ENCODE data around the gene ZNF358. TPM values are rescaled to one million over a fixed set of nuclear protein-coding genes. Genes with fewer than 3 reads are reported as not detected.

Gene ZNF358
- total RNA-seq, 1 experiment from 2014 or later: not detected

GRCh38 chr19:7521551-7522071 is 5.7 kb downstream of the ZNF358 start:
- Histone ChIP-seq H3K79me2 (ENCODE audit: low read length) (no peaks in the 10 kb centered on the region), H3K27me3 (ENCODE audit: low read length) (no peaks in the 10 kb centered on the region), H3K36me3 (ENCODE audit: insufficient read depth, low read length) (no peaks in the 10 kb centered on the region), H3K9me3 (ENCODE audit: low read length) (no peaks in the 10 kb centered on the region), H3K9ac (ENCODE audit: low read length) (peak overlapping the region; percentile 49), H3K4me1 (ENCODE audit: low read length) (peaks cover 17% of the 10 kb centered on the region), H3K27ac (ENCODE audit: low read length) (no peak overlapping the region), H4K20me1 (ENCODE audit: insufficient read depth, low read depth, low read length) (no peaks in the 10 kb centered on the region), H3K4me2 (ENCODE audit: low read depth, low read length, poor library complexity, severe bottlenecking) (peak overlapping the region; percentile 71), H3K9me2 (replicated peaks; ENCODE audit: insufficient read depth, low read length) (no peaks in the 10 kb centered on the region), H2AFZ (ENCODE audit: low read length) (peak overlapping the region; percentile 74), H3K4me3 (ENCODE audit: low read length) (peak overlapping the region; percentile 66; the same call in 1 of the 2 replicates)
- no peak for DNase-seq

- no peaks in the 10 kb centered on the region for H4K20me1 ChIP-seq (ENCODE audit: insufficient read depth, low read depth, low read length)
- H3K27me3 ChIP-seq (ENCODE audit: low read length): no peaks in the 10 kb centered on the region
- peak within 1 kb of the TSS; percentile 66 for H3K4me3 ChIP-seq (ENCODE audit: low read length)
- peak within 1 kb of the TSS; percentile 63 for H3K9ac ChIP-seq (ENCODE audit: low read length)
- no peaks in the 10 kb centered on the region for H3K79me2 ChIP-seq (ENCODE audit: low read length)
- DNase-seq: peak; percentile 100
- H3K9me3 ChIP-seq (ENCODE audit: low read length): no peaks in the 10 kb centered on the region
- no peak within 1 kb of the TSS for H3K27ac ChIP-seq (ENCODE audit: low read length)
- H3K4me2 ChIP-seq (ENCODE audit: low read depth, low read length, poor library complexity, severe bottlenecking): peak within 1 kb of the TSS; percentile 71
- H3K4me1 ChIP-seq (ENCODE audit: low read length): peaks cover 17% of the 10 kb centered on the region
- no peaks in the 10 kb centered on the region for H3K36me3 ChIP-seq (ENCODE audit: insufficient read depth, low read length)
- no peaks in the 10 kb centered on the region for H3K9me2 ChIP-seq (replicated peaks; ENCODE audit: insufficient read depth, low read length)
- peak within 1 kb of the TSS; percentile 74 for H2AFZ ChIP-seq (ENCODE audit: low read length)
These were observed 6.4 kb downstream of the ZNF358 start, which contains the start of gene MCOLN1 for GRCh38 chr19:7522072-7522922. MCOLN1 (plus strand) TSS chr19:7522624; CDS start chr19:7522751, 127 bp downstream.

GRCh38 chr19:7522923-7523667 is 7.2 kb downstream of the ZNF358 start:
- Histone ChIP-seq H3K36me3 (ENCODE audit: insufficient read depth, low read length) (no peaks in the 10 kb centered on the region), H3K79me2 (ENCODE audit: low read length) (no peaks in the 10 kb centered on the region), H3K27ac (ENCODE audit: low read length) (no peak overlapping the region), H3K4me2 (ENCODE audit: low read depth, low read length, poor library complexity, severe bottlenecking) (peak overlapping the region; percentile 71), H3K4me1 (ENCODE audit: low read length) (peaks cover 17% of the 10 kb centered on the region), H3K9ac (ENCODE audit: low read length) (peak overlapping the region; percentile 63), H3K4me3 (ENCODE audit: low read length) (peak overlapping the region; percentile 66), H2AFZ (ENCODE audit: low read length) (no peak overlapping the region), H3K9me3 (ENCODE audit: low read length) (no peaks in the 10 kb centered on the region), H4K20me1 (ENCODE audit: insufficient read depth, low read depth, low read length) (no peaks in the 10 kb centered on the region), H3K27me3 (ENCODE audit: low read length) (no peaks in the 10 kb centered on the region), H3K9me2 (replicated peaks; ENCODE audit: insufficient read depth, low read length) (no peaks in the 10 kb centered on the region)
- DNase-seq: no peak

- peaks cover 17% of the 10 kb centered on the region for H3K4me1 ChIP-seq (ENCODE audit: low read length)
- no peak for DNase-seq
- no peak overlapping the region for H3K9ac ChIP-seq (ENCODE audit: low read length)
- H3K27ac ChIP-seq (ENCODE audit: low read length): no peak overlapping the region
- no peaks in the 10 kb centered on the region for H3K9me2 ChIP-seq (replicated peaks; ENCODE audit: insufficient read depth, low read length)
- H3K9me3 ChIP-seq (ENCODE audit: low read length): no peaks in the 10 kb centered on the region
- H3K27me3 ChIP-seq (ENCODE audit: low read length): no peaks in the 10 kb centered on the region
- H3K4me2 ChIP-seq (ENCODE audit: low read depth, low read length, poor library complexity, severe bottlenecking): no peak overlapping the region
- H4K20me1 ChIP-seq (ENCODE audit: insufficient read depth, low read depth, low read length): no peaks in the 10 kb centered on the region
- no peak overlapping the region for H2AFZ ChIP-seq (ENCODE audit: low read length)
- no peaks in the 10 kb centered on the region for H3K36me3 ChIP-seq (ENCODE audit: insufficient read depth, low read length)
- H3K4me3 ChIP-seq (ENCODE audit: low read length): no peak overlapping the region
- no peaks in the 10 kb centered on the region for H3K79me2 ChIP-seq (ENCODE audit: low read length)
These were observed 8.6 kb downstream of the ZNF358 start for GRCh38 chr19:7524523-7524922.

GRCh38 chr19:7524992-7525739 is 9.3 kb downstream of the ZNF358 start:
- no peaks in the 10 kb centered on the region for H3K9me2 ChIP-seq (replicated peaks; ENCODE audit: insufficient read depth, low read length)
- H3K36me3 ChIP-seq (ENCODE audit: insufficient read depth, low read length): no peaks in the 10 kb centered on the region
- no peaks in the 10 kb centered on the region for H3K79me2 ChIP-seq (ENCODE audit: low read length)
- H4K20me1 ChIP-seq (ENCODE audit: insufficient read depth, low read depth, low read length): no peaks in the 10 kb centered on the region
- no peak overlapping the region for H3K9ac ChIP-seq (ENCODE audit: low read length)
- no peak for DNase-seq
- no peak overlapping the region for H3K4me3 ChIP-seq (ENCODE audit: low read length)
- H3K4me2 ChIP-seq (ENCODE audit: low read depth, low read length, poor library complexity, severe bottlenecking): no peak overlapping the region
- no peaks in the 10 kb centered on the region for H3K27me3 ChIP-seq (ENCODE audit: low read length)
- peaks cover 17% of the 10 kb centered on the region for H3K4me1 ChIP-seq (ENCODE audit: low read length)
- H3K9me3 ChIP-seq (ENCODE audit: low read length): no peaks in the 10 kb centered on the region
- no peak overlapping the region for H3K27ac ChIP-seq (ENCODE audit: low read length)
- H2AFZ ChIP-seq (ENCODE audit: low read length): no peak overlapping the region

- no peaks in the 10 kb centered on the region for H3K36me3 ChIP-seq (ENCODE audit: insufficient read depth, low read length)
- no peak overlapping the region for H3K4me3 ChIP-seq (ENCODE audit: low read length)
- H3K79me2 ChIP-seq (ENCODE audit: low read length): no peaks in the 10 kb centered on the region
- peaks cover 17% of the 10 kb centered on the region for H3K4me1 ChIP-seq (ENCODE audit: low read length)
- H3K9me2 ChIP-seq (replicated peaks; ENCODE audit: insufficient read depth, low read length): no peaks in the 10 kb centered on the region
- no peak for DNase-seq
- H3K27me3 ChIP-seq (ENCODE audit: low read length): no peaks in the 10 kb centered on the region
- H3K9me3 ChIP-seq (ENCODE audit: low read length): no peaks in the 10 kb centered on the region
- H4K20me1 ChIP-seq (ENCODE audit: insufficient read depth, low read depth, low read length): no peaks in the 10 kb centered on the region
- no peak overlapping the region for H3K27ac ChIP-seq (ENCODE audit: low read length)
- no peak overlapping the region for H2AFZ ChIP-seq (ENCODE audit: low read length)
- no peak overlapping the region for H3K9ac ChIP-seq (ENCODE audit: low read length)
- no peak overlapping the region for H3K4me2 ChIP-seq (ENCODE audit: low read depth, low read length, poor library complexity, severe bottlenecking)
These were observed 10.4 kb downstream of the ZNF358 start for GRCh38 chr19:7526059-7526929.

GRCh38 chr19:7527516-7528191 is 11.8 kb downstream of the ZNF358 start:
- Histone ChIP-seq H3K79me2 (ENCODE audit: low read length) (no peaks in the 10 kb centered on the region), H3K4me2 (ENCODE audit: low read depth, low read length, poor library complexity, severe bottlenecking) (no peak overlapping the region), H2AFZ (ENCODE audit: low read length) (no peak overlapping the region), H3K9me2 (replicated peaks; ENCODE audit: insufficient read depth, low read length) (no peaks in the 10 kb centered on the region), H3K9me3 (ENCODE audit: low read length) (no peaks in the 10 kb centered on the region), H3K4me1 (ENCODE audit: low read length) (peaks cover 11% of the 10 kb centered on the region), H3K4me3 (ENCODE audit: low read length) (no peak overlapping the region), H3K36me3 (ENCODE audit: insufficient read depth, low read length) (no peaks in the 10 kb centered on the region), H4K20me1 (ENCODE audit: insufficient read depth, low read depth, low read length) (no peaks in the 10 kb centered on the region), H3K27ac (ENCODE audit: low read length) (no peak overlapping the region), H3K27me3 (ENCODE audit: low read length) (no peaks in the 10 kb centered on the region), H3K9ac (ENCODE audit: low read length) (no peak overlapping the region)
- no peak for DNase-seq

Data from Karpas-422 (cell line).